ENCODE data around the gene TRAM2.

Gene TRAM2

GRCh38 chr6:52532457-52532856 is 44.4 kb downstream of the TRAM2 start:
- H3K27me3 ChIP-seq (ENCODE audit: insufficient read depth, low read length): no peaks in the 10 kb centered on the region
- no peak overlapping the region for H3K4me3 ChIP-seq (ENCODE audit: low read depth, low read length)
- H3K9me3 ChIP-seq (ENCODE audit: insufficient read depth, low read depth, low read length): no peaks in the 10 kb centered on the region
- WGBS (ENCODE audit: extremely low coverage, insufficient coverage, insufficient read length): no CpG with 5 or more reads among the region's 2 CpGs
- H3K23ac ChIP-seq (ENCODE audit: low read length): no peak overlapping the region
- H2BK12ac ChIP-seq (ENCODE audit: low read length): no peak overlapping the region
- no peak overlapping the region for H2AFZ ChIP-seq (ENCODE audit: insufficient read depth, low read length, poor library complexity)
- DNase-seq: no peak
- no peak overlapping the region for H3K9ac ChIP-seq (ENCODE audit: low read length)
- H4K8ac ChIP-seq (ENCODE audit: low read depth, low read length): no peak overlapping the region
- H3K36me3 ChIP-seq (ENCODE audit: control insufficient read depth in 1 of 2, insufficient read depth in 2 of 2, low read length in 2 of 2): peaks cover 4 to 12% of the 10 kb centered on the region in 2 experiments
- no peaks in the 10 kb centered on the region for H3K79me2 ChIP-seq (ENCODE audit: control insufficient read depth, insufficient read depth, low read length, poor library complexity)
- H2BK5ac ChIP-seq (ENCODE audit: low read depth, low read length, poor library complexity): no peak overlapping the region
- no peak overlapping the region for H3K4ac ChIP-seq (ENCODE audit: low read depth, low read length)
- H3K18ac ChIP-seq (ENCODE audit: low read length): no peak overlapping the region
- H3K14ac ChIP-seq (ENCODE audit: low read length): no peak overlapping the region
- H2BK120ac ChIP-seq (ENCODE audit: insufficient read depth, low read length, poor library complexity): no peak overlapping the region
- no peak overlapping the region for H2AK5ac ChIP-seq (ENCODE audit: low read length)
- H3K4me1 ChIP-seq (ENCODE audit: control insufficient read depth in 1 of 2, insufficient read depth in 2 of 2, low read length in 2 of 2): peaks cover 0 to 3% of the 10 kb centered on the region in 2 experiments
- no peak overlapping the region for H4K91ac ChIP-seq (ENCODE audit: low read depth, low read length)
- H3K79me1 ChIP-seq (ENCODE audit: low read length): no peaks in the 10 kb centered on the region
- no peak overlapping the region for H4K12ac ChIP-seq (ENCODE audit: low read depth, low read length)
- no peak overlapping the region for H3K27ac ChIP-seq (ENCODE audit: low read depth, low read length)
- no peak overlapping the region for H3K4me2 ChIP-seq (ENCODE audit: low read length)

- no peaks in the 10 kb centered on the region for H3K27me3 ChIP-seq (ENCODE audit: insufficient read depth, low read length)
- no peak overlapping the region for H2BK120ac ChIP-seq (ENCODE audit: insufficient read depth, low read length, poor library complexity)
Measured at GRCh38 chr6:52531834-52532233, 45.0 kb downstream of the TRAM2 start.

GRCh38 chr6:52531396-52531795 is 45.5 kb downstream of the TRAM2 start:
- no CpG with 5 or more reads among the region's 4 CpGs for WGBS (ENCODE audit: extremely low coverage, insufficient coverage, insufficient read length)
- no peak overlapping the region for H4K91ac ChIP-seq (ENCODE audit: low read depth, low read length)
- no peak overlapping the region for H3K4ac ChIP-seq (ENCODE audit: low read depth, low read length)
- H3K4me1 ChIP-seq (ENCODE audit: control insufficient read depth in 1 of 2, insufficient read depth in 2 of 2, low read length in 2 of 2): peaks cover 2% of the 10 kb centered on the region in 2 experiments
- H3K4me3 ChIP-seq (ENCODE audit: low read depth, low read length): no peak overlapping the region
- H2BK120ac ChIP-seq (ENCODE audit: insufficient read depth, low read length, poor library complexity): no peak overlapping the region
- H3K79me1 ChIP-seq (ENCODE audit: low read length): no peaks in the 10 kb centered on the region
- no peak overlapping the region for H4K12ac ChIP-seq (ENCODE audit: low read depth, low read length)
- H4K8ac ChIP-seq (ENCODE audit: low read depth, low read length): no peak overlapping the region
- H3K27me3 ChIP-seq (ENCODE audit: insufficient read depth, low read length): no peaks in the 10 kb centered on the region
- no peak overlapping the region for H3K27ac ChIP-seq (ENCODE audit: low read depth, low read length)
- peaks cover 4 to 12% of the 10 kb centered on the region in 2 experiments for H3K36me3 ChIP-seq (ENCODE audit: control insufficient read depth in 1 of 2, insufficient read depth in 2 of 2, low read length in 2 of 2)
- no peak overlapping the region for H3K18ac ChIP-seq (ENCODE audit: low read length)
- H3K23ac ChIP-seq (ENCODE audit: low read length): no peak overlapping the region
- H3K9me3 ChIP-seq (ENCODE audit: insufficient read depth, low read depth, low read length): no peaks in the 10 kb centered on the region
- no peak overlapping the region for H3K14ac ChIP-seq (ENCODE audit: low read length)
- no peaks in the 10 kb centered on the region for H3K79me2 ChIP-seq (ENCODE audit: control insufficient read depth, insufficient read depth, low read length, poor library complexity)
- H2BK5ac ChIP-seq (ENCODE audit: low read depth, low read length, poor library complexity): no peak overlapping the region
- H2AFZ ChIP-seq (ENCODE audit: insufficient read depth, low read length, poor library complexity): no peak overlapping the region
- H2AK5ac ChIP-seq (ENCODE audit: low read length): no peak overlapping the region
- no peak overlapping the region for H3K4me2 ChIP-seq (ENCODE audit: low read length)
- DNase-seq: no peak
- H3K9ac ChIP-seq (ENCODE audit: low read length): no peak overlapping the region
- H2BK12ac ChIP-seq (ENCODE audit: low read length): no peak overlapping the region

More at GRCh38 chr6:52531834-52532233, 45.0 kb downstream of the TRAM2 start:
- Histone ChIP-seq H4K91ac (ENCODE audit: low read depth, low read length) (no peak overlapping the region), H2BK5ac (ENCODE audit: low read depth, low read length, poor library complexity) (no peak overlapping the region), H2AFZ (ENCODE audit: insufficient read depth, low read length, poor library complexity) (no peak overlapping the region), H3K79me1 (ENCODE audit: low read length) (no peaks in the 10 kb centered on the region), H3K14ac (ENCODE audit: low read length) (no peak overlapping the region), H3K4me3 (ENCODE audit: low read depth, low read length) (no peak overlapping the region), H4K8ac (ENCODE audit: low read depth, low read length) (no peak overlapping the region), H4K12ac (ENCODE audit: low read depth, low read length) (no peak overlapping the region), H3K9me3 (ENCODE audit: insufficient read depth, low read depth, low read length) (no peaks in the 10 kb centered on the region), H3K4me1 (ENCODE audit: control insufficient read depth in 1 of 2, insufficient read depth in 2 of 2, low read length in 2 of 2) (peaks cover 0 to 3% of the 10 kb centered on the region in 2 experiments), H2BK12ac (ENCODE audit: low read length) (no peak overlapping the region), H3K4ac (ENCODE audit: low read depth, low read length) (no peak overlapping the region), H3K9ac (ENCODE audit: low read length) (no peak overlapping the region), H3K23ac (ENCODE audit: low read length) (no peak overlapping the region), H3K4me2 (ENCODE audit: low read length) (no peak overlapping the region), H3K36me3 (ENCODE audit: control insufficient read depth in 1 of 2, insufficient read depth in 2 of 2, low read length in 2 of 2) (peaks cover 4 to 12% of the 10 kb centered on the region in 2 experiments), H3K27ac (ENCODE audit: low read depth, low read length) (no peak overlapping the region), H3K18ac (ENCODE audit: low read length) (no peak overlapping the region), H3K79me2 (ENCODE audit: control insufficient read depth, insufficient read depth, low read length, poor library complexity) (no peaks in the 10 kb centered on the region), H2AK5ac (ENCODE audit: low read length) (no peak overlapping the region)
- no peak for DNase-seq
- no CpG with 5 or more reads among the region's 1 CpG for WGBS (ENCODE audit: extremely low coverage, insufficient coverage, insufficient read length)

- H3K14ac ChIP-seq (ENCODE audit: low read length): no peak overlapping the region
- peaks cover 0 to 2% of the 10 kb centered on the region in 2 experiments for H3K4me1 ChIP-seq (ENCODE audit: control insufficient read depth in 1 of 2, insufficient read depth in 2 of 2, low read length in 2 of 2)
- peak overlapping the region; percentile 17 for H2BK12ac ChIP-seq (ENCODE audit: low read length)
- no peak overlapping the region for H3K27ac ChIP-seq (ENCODE audit: low read depth, low read length)
- H3K79me2 ChIP-seq (ENCODE audit: control insufficient read depth, insufficient read depth, low read length, poor library complexity): no peaks in the 10 kb centered on the region
- no peak overlapping the region for H3K23ac ChIP-seq (ENCODE audit: low read length)
- H3K9me3 ChIP-seq (ENCODE audit: insufficient read depth, low read depth, low read length): no peaks in the 10 kb centered on the region
- no peak overlapping the region for H2AFZ ChIP-seq (ENCODE audit: insufficient read depth, low read length, poor library complexity)
- no peak overlapping the region for H3K4me3 ChIP-seq (ENCODE audit: low read depth, low read length)
- no peak overlapping the region for H4K8ac ChIP-seq (ENCODE audit: low read depth, low read length)
- H3K36me3 ChIP-seq (ENCODE audit: control insufficient read depth in 1 of 2, insufficient read depth in 2 of 2, low read length in 2 of 2): peaks cover 4 to 12% of the 10 kb centered on the region in 2 experiments
- no peak overlapping the region for H3K9ac ChIP-seq (ENCODE audit: low read length)
- H3K18ac ChIP-seq (ENCODE audit: low read length): no peak overlapping the region
- H4K91ac ChIP-seq (ENCODE audit: low read depth, low read length): no peak overlapping the region
- no peak overlapping the region for H4K12ac ChIP-seq (ENCODE audit: low read depth, low read length)
- WGBS (ENCODE audit: extremely low coverage, insufficient coverage, insufficient read length): no CpG with 5 or more reads among the region's 10 CpGs
- no peaks in the 10 kb centered on the region for H3K27me3 ChIP-seq (ENCODE audit: insufficient read depth, low read length)
- H3K4ac ChIP-seq (ENCODE audit: low read depth, low read length): no peak overlapping the region
- H2AK5ac ChIP-seq (ENCODE audit: low read length): no peak overlapping the region
- no peak overlapping the region for H2BK120ac ChIP-seq (ENCODE audit: insufficient read depth, low read length, poor library complexity)
- no peak overlapping the region for H2BK5ac ChIP-seq (ENCODE audit: low read depth, low read length, poor library complexity)
- H3K79me1 ChIP-seq (ENCODE audit: low read length): no peaks in the 10 kb centered on the region
- no peak for DNase-seq
- H3K4me2 ChIP-seq (ENCODE audit: low read length): no peak overlapping the region
Measured at GRCh38 chr6:52530351-52530750, 46.5 kb downstream of the TRAM2 start.

Measured in trophoblast cell (in vitro differentiated cells and primary cell).